ENCODE measurements around the gene SMIM8. TPM values are rescaled to one million over a fixed set of nuclear protein-coding genes. Genes with fewer than 3 reads are reported as not detected.
"Not testable (repeated sequence)": the region's sequence is repeated elsewhere in the genome, so short reads cannot be mapped to it uniquely, and the experiment has no call there.

SMIM8 gene
- polyA plus RNA-seq, 1 experiment: 1.2 TPM

DNA sequence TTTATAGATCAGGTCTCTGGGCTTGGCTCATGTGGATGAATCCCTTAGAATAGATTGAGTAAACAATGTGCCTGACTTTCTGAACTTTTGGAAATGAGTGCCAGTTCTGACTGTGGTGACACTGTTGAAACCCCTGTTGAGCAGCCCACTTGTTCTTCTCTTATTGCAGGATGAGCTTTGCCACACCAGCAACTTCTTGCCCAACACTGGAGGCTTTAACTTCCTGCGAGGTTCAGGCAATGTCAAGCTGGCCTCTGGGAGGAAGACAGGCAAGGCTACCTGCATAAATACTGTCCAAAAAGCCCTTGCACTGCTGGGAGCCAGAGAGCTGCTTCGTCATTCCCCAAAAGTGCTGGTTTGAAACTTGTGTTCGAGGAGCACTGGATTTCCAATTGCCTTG, 32.8 kb upstream of the SMIM8 start:
- Histone ChIP-seq H3K4me3 (ENCODE audit: low read depth, low read length) (no peak overlapping the region), H3K27me3 (ENCODE audit: control insufficient read depth, insufficient read depth, low read length) (peaks cover 2% of the 10 kb centered on the region; the same call in 1 of the 2 replicates), H3K36me3 (ENCODE audit: control insufficient read depth, insufficient read depth, low read length) (no peaks in the 10 kb centered on the region)
- POLR2A ChIA-PET: no interaction called here
- TF ChIP-seq, protein P1, sequence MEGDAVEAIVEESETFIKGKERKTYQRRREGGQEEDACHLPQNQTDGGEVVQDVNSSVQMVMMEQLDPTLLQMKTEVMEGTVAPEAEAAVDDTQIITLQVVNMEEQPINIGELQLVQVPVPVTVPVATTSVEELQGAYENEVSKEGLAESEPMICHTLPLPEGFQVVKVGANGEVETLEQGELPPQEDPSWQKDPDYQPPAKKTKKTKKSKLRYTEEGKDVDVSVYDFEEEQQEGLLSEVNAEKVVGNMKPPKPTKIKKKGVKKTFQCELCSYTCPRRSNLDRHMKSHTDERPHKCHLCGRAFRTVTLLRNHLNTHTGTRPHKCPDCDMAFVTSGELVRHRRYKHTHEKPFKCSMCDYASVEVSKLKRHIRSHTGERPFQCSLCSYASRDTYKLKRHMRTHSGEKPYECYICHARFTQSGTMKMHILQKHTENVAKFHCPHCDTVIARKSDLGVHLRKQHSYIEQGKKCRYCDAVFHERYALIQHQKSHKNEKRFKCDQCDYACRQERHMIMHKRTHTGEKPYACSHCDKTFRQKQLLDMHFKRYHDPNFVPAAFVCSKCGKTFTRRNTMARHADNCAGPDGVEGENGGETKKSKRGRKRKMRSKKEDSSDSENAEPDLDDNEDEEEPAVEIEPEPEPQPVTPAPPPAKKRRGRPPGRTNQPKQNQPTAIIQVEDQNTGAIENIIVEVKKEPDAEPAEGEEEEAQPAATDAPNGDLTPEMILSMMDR (IDR thresholded peaks at IDR 0.05; ENCODE audit: insufficient read depth, low read depth, low read length): no peak
- DNase-seq (ENCODE audit: low read depth): no peak
- CTCF ChIA-PET: interaction anchor here (0.9 to 1.1 kb wide), 2 partner anchors 9 to 223 kb away, joined by 3 to 4 read pairs; no protein-coding TSS in a partner anchor

DNA sequence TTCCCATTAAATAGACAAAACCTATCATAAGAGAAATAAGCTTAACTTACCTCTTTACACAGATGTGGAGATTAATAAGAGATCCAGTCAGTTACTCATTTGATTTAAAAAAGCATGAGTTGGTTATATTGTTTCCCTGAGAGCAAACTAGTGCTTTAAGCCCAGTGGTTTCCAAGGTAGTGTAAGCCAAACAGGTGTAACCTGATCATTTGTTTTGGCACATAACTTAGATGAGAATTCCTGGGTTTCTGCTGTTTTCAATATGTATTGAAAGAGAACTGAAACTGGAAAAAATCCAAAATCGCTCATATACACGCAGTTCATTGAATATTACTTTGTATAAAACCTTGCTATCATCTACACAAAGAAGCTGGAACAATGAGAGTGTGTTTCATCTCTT, 30.5 kb upstream of the SMIM8 start:
- ChIA-PET POLR2A (no interaction called here), CTCF (interaction anchor here (1.4 kb wide), 1 partner anchor 9 kb away, joined by 4 read pairs; no protein-coding TSS in a partner anchor)
- TF ChIP-seq, protein P1 (IDR thresholded peaks at IDR 0.05; ENCODE audit: insufficient read depth, low read depth, low read length): no peak

DNA sequence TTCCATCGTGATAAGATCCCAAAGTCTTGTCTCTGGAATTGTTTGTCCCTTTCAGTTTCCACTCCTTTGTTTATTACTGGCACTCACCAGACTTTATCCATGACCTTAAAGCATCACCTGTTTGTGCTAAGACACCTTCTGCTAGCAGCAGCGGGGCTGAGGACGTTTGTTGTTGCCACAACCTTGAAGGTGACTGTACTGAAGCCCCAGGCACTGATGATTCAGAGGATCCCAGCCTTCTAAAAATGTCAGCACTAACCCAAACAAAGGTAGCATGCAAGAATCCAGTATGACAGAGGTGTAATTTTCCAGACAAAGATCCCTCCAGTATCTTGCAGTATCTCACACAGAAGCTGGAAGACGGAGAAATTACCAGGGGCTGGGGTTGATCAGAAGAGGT, 28.9 kb upstream of the SMIM8 start:
- POLR2A ChIA-PET: no interaction called here
- Histone ChIP-seq H3K36me3 (ENCODE audit: control insufficient read depth, insufficient read depth, low read length) (no peaks in the 10 kb centered on the region), H3K27me3 (ENCODE audit: control insufficient read depth, insufficient read depth, low read length) (peaks cover 2% of the 10 kb centered on the region; the same call in 1 of the 2 replicates), H3K4me3 (ENCODE audit: low read depth, low read length) (no peak overlapping the region)
- CTCF ChIA-PET: interaction anchor here (0.6 kb wide), 1 partner anchor 65 kb away, joined by 4 read pairs; no protein-coding TSS in a partner anchor
- TF ChIP-seq, protein P1 (IDR thresholded peaks at IDR 0.05; ENCODE audit: insufficient read depth, low read depth, low read length): no peak
- DNase-seq (ENCODE audit: low read depth): no peak

More for the DNA sequence above, 30.5 kb upstream of the SMIM8 start:
- Histone ChIP-seq H3K27me3 (ENCODE audit: control insufficient read depth, insufficient read depth, low read length) (peaks cover 2% of the 10 kb centered on the region; the same call in 1 of the 2 replicates), H3K36me3 (ENCODE audit: control insufficient read depth, insufficient read depth, low read length) (no peaks in the 10 kb centered on the region), H3K4me3 (ENCODE audit: low read depth, low read length) (no peak overlapping the region)
- DNase-seq (ENCODE audit: low read depth): no peak

DNA sequence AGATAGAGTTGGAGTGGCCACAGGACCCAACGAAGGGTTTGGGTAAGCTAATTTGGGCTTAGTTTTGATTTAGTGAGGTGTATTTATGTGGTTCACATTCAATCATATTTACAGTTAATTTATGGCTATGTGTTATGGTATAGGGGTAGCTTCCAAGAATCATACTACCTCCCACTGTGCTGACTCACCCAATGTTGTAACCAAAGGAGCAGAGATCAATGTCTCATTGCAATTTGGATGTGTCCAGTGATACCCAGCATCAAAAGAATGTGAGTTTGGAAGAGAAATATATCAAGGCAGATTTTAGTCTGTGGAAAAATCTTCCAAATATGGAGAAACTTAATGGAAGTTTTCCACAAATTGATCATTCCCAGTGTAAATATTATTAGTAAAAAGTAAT, 25.3 kb upstream of the SMIM8 start:
- ChIA-PET POLR2A (no interaction called here), CTCF (no interaction called here)
- no peak for DNase-seq (ENCODE audit: low read depth)
- no peaks in the 10 kb centered on the region for H3K36me3 ChIP-seq (ENCODE audit: control insufficient read depth, insufficient read depth, low read length)
- H3K27me3 ChIP-seq (ENCODE audit: control insufficient read depth, insufficient read depth, low read length): no peaks in the 10 kb centered on the region
- TF ChIP-seq, protein P1 (IDR thresholded peaks at IDR 0.05; ENCODE audit: insufficient read depth, low read depth, low read length): no peak
- no peak overlapping the region for H3K4me3 ChIP-seq (ENCODE audit: low read depth, low read length)

DNA sequence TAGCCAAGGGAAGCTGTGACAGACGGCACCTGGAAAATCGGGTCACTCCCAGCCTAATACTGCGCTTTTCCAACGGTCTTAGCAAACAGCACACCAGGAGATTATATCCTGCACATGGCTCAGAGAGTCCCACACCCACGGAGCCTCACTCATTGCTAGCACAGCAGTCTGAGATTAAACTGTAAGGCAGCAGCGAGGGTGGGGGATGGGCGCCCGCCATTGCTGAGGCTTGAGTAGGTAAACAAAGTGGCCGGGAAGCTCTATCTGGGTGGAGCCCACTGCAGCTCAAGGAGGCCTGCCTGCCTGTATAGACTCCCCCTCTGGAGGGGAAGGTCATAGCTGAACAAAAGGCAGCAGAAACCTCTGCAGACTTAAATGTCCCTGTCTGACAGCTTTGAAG, 21.1 kb upstream of the SMIM8 start:
- POLR2A ChIA-PET; H3K36me3 ChIP-seq (ENCODE audit: control insufficient read depth, insufficient read depth, low read length); DNase-seq (ENCODE audit: low read depth); H3K4me3 ChIP-seq (ENCODE audit: low read depth, low read length); H3K27me3 ChIP-seq (ENCODE audit: control insufficient read depth, insufficient read depth, low read length): not testable (repeated sequence)
- CTCF ChIA-PET: interaction anchor here (1.9 kb wide), 1 partner anchor 9 kb away, joined by 4 read pairs; no protein-coding TSS in a partner anchor

DNA sequence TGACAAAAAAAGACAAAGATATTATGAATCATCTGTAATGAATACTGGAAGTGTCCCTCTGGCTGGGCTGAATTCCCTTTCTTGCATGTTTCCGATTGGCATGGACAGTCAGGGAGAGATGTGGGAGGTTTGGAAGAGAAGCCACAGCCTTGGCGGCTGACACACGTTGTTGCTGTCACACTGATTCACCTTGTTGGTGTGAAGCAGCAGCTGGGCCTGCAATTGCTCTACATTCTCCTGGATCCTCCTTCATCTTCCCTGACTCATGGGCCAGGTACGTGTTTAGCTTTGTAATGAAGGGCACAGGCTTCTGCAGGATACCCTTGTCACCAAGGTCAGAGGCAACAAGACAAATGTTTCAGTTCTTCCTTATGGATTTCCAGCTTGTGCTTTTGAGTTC, 13.4 kb upstream of the SMIM8 start:
- ChIA-PET CTCF (interaction anchor here (1.2 to 1.4 kb wide), 2 partner anchors 11 to 13 kb away, joined by 3 to 4 read pairs; no protein-coding TSS in a partner anchor), POLR2A (no interaction called here)
- Histone ChIP-seq H3K36me3 (ENCODE audit: control insufficient read depth, insufficient read depth, low read length) (no peaks in the 10 kb centered on the region), H3K27me3 (ENCODE audit: control insufficient read depth, insufficient read depth, low read length) (peaks cover 2% of the 10 kb centered on the region; the same call in 1 of the 2 replicates), H3K4me3 (ENCODE audit: low read depth, low read length) (no peak overlapping the region)
- TF ChIP-seq, protein P1 (IDR thresholded peaks at IDR 0.05; ENCODE audit: insufficient read depth, low read depth, low read length): no peak
- DNase-seq (ENCODE audit: low read depth): no peak
